Dermis lymphatic vessel endothelial cell (primary cell): ENCODE results near the gene NBPF8. TPM values are rescaled to one million over a fixed set of nuclear protein-coding genes. Genes with fewer than 3 reads are reported as not detected.

Experiments used
- total RNA-seq: library from RNA; depleted of rRNA; stranded (reverse); fragments of >200 nt; gene quantifications from 2 replicates; pipeline ENCODE4 v1.2.1, GENCODE V29; 2014

The NBPF8 gene
- 3.8 and 12.2 TPM in 2 replicates for total RNA-seq

GRCh38 chr1:120414911-120415480, at the start of gene NBPF8:
Gene NBPF8 (plus strand): TSS chr1:120415035. CDS start chr1:120436523, 21,488 bp downstream.

Other genes starting within 250 kb of the NBPF8 start
- gene SEC22B, start 238.5 kb upstream of the NBPF8 start, total RNA-seq = 20.5 and 21.6 TPM in 2 replicates